Left ventricle myocardium inferior (tissue), 1 donor: ENCODE results near the gene ST6GALNAC3. TPM values are rescaled to one million over a fixed set of nuclear protein-coding genes. Genes with fewer than 3 reads are reported as not detected.

Experiments
- DNase-seq: peaks from one replicate; pipeline ENCODE4 v3.0.0-alpha.2; 2020
- H3K27ac ChIP-seq: fragments of 200-600 bp; replicated peaks from 2 replicates; pipeline ENCODE4 v1.8.0; 2021
- H3K27me3 ChIP-seq: fragments of 200-600 bp; 2 replicates; pipeline ENCODE4 v1.8.0; 2021; ENCODE audit warnings: low read depth
- H3K36me3 ChIP-seq: fragments of 200-600 bp; 2 replicates; pipeline ENCODE4 v1.8.0; 2021
- H3K4me1 ChIP-seq: fragments of 200-600 bp; 2 replicates; pipeline ENCODE4 v1.8.0; 2021
- H3K4me3 ChIP-seq: fragments of 200-600 bp; 2 replicates; pipeline ENCODE4 v1.8.0; 2021; ENCODE audit warnings: mild to moderate bottlenecking, moderate library complexity
- H3K9me3 ChIP-seq: fragments of 200-600 bp; replicated peaks from 2 replicates; pipeline ENCODE4 v1.8.0; 2021
- CTCF ChIP-seq: fragments of 200-600 bp; IDR thresholded peaks from 2 replicates; pipeline ENCODE4 v1.8.0; 2021; ENCODE audit warnings: antibody characterized with exemption, mild to moderate bottlenecking, borderline replicate concordance
- intact Hi-C: fragments of 100-400 bp; cut with micrococcal nuclease; formaldehyde crosslinking; loops from one replicate; pipeline ENCODE4 v1.11.0; 2022
- total RNA-seq: library from RNA; stranded (reverse); fragmentation: NEBNext Ultra II Directional; extraction: Animal tissue kit (Norgen Biotek cat#: 25700); gene quantifications from one replicate; pipeline ENCODE4 v1.2.1, GENCODE V29; 2021
- donor health status: DM: no; HTN: yes; CAD: no; lungs with severe emphysema.

ST6GALNAC3 gene
- total RNA-seq, 1 donor from 2014 or later = 4.5 TPM

GRCh38 chr1:76162254-76162653 is 87.7 kb downstream of the ST6GALNAC3 start:
- Histone ChIP-seq H3K4me3 (no peak overlapping the region), H3K27me3 (no peaks in the 10 kb centered on the region)
- intact Hi-C loops = no loop called here

DNA sequence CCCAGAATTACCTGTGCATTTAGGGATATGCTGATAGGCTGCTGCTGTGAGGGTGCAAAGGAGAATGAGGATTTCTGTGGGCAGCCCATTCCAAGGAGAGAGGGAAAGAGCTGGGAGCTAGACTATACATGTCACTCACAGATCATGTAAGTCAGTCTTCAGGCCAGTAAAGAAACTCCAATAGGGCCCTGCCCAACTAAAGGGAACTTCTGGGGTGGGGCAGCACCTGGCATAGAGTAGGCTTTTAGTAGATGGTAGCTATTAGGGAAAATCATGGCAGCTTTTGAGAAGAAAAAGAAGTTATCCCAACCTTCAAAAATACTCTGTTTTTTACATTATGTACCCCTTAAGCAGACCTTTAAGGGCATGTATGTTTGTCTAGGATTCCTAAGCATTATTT is 89.6 kb downstream of the ST6GALNAC3 start:
- DNase-seq = no peak
- no peaks in the 10 kb centered on the region for H3K4me1 ChIP-seq
- H3K4me3 ChIP-seq = no peak overlapping the region
- no peaks in the 10 kb centered on the region for H3K27me3 ChIP-seq
- no peak for TF ChIP-seq CTCF
- H3K9me3 ChIP-seq = peaks cover 21% of the 10 kb centered on the region
- H3K27ac ChIP-seq = no peak overlapping the region
- intact Hi-C loops = no loop called here
- no peaks in the 10 kb centered on the region for H3K36me3 ChIP-seq

More at GRCh38 chr1:76162254-76162653, 87.7 kb downstream of the ST6GALNAC3 start:
- no peak overlapping the region for H3K27ac ChIP-seq
- H3K9me3 ChIP-seq = peaks cover 7% of the 10 kb centered on the region
- DNase-seq = no peak
- no peaks in the 10 kb centered on the region for H3K36me3 ChIP-seq
- no peak for TF ChIP-seq CTCF
- H3K4me1 ChIP-seq = no peaks in the 10 kb centered on the region

- no peaks in the 10 kb centered on the region for H3K36me3 ChIP-seq
These were observed 95.5 kb downstream of the ST6GALNAC3 start for GRCh38 chr1:76170084-76170483.

DNA sequence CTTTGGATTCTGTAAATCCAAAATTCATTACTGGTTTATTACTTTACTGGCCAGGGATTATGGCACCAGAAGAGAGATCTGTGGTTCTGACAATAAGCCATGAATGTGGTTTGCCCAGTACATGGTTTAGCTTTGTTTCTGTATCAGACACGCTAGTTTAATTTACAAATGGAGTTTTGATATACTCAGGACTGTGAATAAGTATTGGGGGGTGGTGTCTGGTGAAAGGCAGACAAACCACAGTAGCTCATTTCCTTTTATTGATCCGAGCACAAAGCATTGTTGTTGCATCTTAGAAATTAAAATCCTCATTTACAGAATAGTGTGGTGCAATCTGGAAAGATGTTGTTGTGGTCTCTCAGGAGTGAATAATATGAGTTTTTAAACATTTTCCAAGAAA is 96.0 kb downstream of the ST6GALNAC3 start:
- no peak for TF ChIP-seq CTCF
- H3K27ac ChIP-seq = no peak overlapping the region
- intact Hi-C loops = no loop called here
- no peaks in the 10 kb centered on the region for H3K36me3 ChIP-seq
- H3K27me3 ChIP-seq = no peaks in the 10 kb centered on the region
- H3K4me3 ChIP-seq = no peak overlapping the region
- no peaks in the 10 kb centered on the region for H3K4me1 ChIP-seq
- H3K9me3 ChIP-seq = peaks cover 32% of the 10 kb centered on the region
- DNase-seq = no peak

More at GRCh38 chr1:76170084-76170483, 95.5 kb downstream of the ST6GALNAC3 start:
- Histone ChIP-seq H3K27me3 (no peaks in the 10 kb centered on the region), H3K9me3 (peaks cover 32% of the 10 kb centered on the region), H3K27ac (no peak overlapping the region), H3K4me1 (no peaks in the 10 kb centered on the region), H3K4me3 (no peak overlapping the region)
- DNase-seq = no peak
- no peak for TF ChIP-seq CTCF
- intact Hi-C loops = no loop called here

DNA sequence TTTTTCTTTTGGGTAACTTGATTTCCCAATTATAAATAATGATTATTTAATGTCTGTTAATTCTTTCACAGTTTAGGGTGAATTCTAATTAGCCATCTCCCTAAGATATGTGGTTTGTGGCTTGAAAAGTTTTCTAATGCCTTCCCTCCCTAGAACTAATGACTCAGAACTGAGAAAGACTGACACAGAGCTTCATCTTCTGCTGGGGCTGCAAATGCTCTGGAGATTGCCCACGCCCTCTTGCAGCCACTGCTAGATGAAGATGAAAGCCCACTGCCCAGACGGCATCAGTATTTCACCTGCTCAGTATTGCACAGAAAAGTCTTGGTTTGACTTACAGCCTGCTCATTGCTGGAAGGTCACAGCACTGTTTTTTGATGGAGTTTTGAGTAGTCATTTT is 101.5 kb downstream of the ST6GALNAC3 start:
- no peaks in the 10 kb centered on the region for H3K36me3 ChIP-seq
- H3K27ac ChIP-seq = no peak overlapping the region
- no peak for TF ChIP-seq CTCF
- no peaks in the 10 kb centered on the region for H3K27me3 ChIP-seq
- H3K4me1 ChIP-seq = no peaks in the 10 kb centered on the region
- H3K4me3 ChIP-seq = no peak overlapping the region
- DNase-seq = no peak
- intact Hi-C loops = no loop called here
- peaks cover 9% of the 10 kb centered on the region for H3K9me3 ChIP-seq

DNA sequence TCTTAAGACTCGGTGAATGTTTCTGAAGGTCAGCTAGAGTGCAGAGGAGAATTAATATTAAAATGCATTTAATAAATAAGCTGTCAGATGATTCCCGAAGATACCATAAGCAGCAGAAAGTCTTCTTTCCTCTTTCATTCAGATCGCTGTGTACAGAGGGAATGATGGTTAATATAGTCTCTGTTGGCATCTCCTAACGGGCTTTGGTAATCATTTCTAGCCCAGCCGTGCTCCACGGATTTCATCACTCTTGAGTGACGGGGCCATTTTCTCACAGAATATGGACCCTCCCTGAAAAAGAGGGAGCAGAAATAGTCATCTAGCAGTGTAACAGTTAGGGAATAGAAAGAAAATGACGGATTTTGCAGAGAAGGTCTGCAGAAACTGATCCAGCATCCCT is 103.1 kb downstream of the ST6GALNAC3 start:
- DNase-seq = no peak
- H3K27ac ChIP-seq = no peak overlapping the region
- peaks cover 9% of the 10 kb centered on the region for H3K9me3 ChIP-seq
- H3K4me3 ChIP-seq = no peak overlapping the region
- intact Hi-C loops = no loop called here
- no peaks in the 10 kb centered on the region for H3K4me1 ChIP-seq
- no peaks in the 10 kb centered on the region for H3K36me3 ChIP-seq
- TF ChIP-seq CTCF = no peak
- no peaks in the 10 kb centered on the region for H3K27me3 ChIP-seq
